Upper lobe of left lung (tissue), 4 donors: ENCODE measurements around the gene DUSP18.
A peak's percentile ranks its signal among the peaks of the same experiment; 100 is the strongest.

ENCODE experiments used
- CTCF ChIP-seq, 6 experiments: fragments of 450-650 bp in 4 of 6; fragments of 200-600 bp in 2 of 6; sonication (generic) in 2 of 6; IDR thresholded peaks; one replicate each; pipeline ENCODE4 v1.5.1; 2016 to 2019; ENCODE audit warnings: antibody characterized with exemption in 6 of 6
- POLR2A ChIP-seq, 4 donors: fragments of 450-650 bp; IDR thresholded peaks; one replicate each; pipeline ENCODE4 v1.5.1; 2016 to 2017; ENCODE audit warnings: antibody characterized with exemption in 4 of 4, mild to moderate bottlenecking in 2 of 4

- TF ChIP-seq CTCF (IDR thresholded peaks at IDR 0.05) (peak in 5 of 6 experiments; percentile 17 to 59 (median 33)), POLR2A (IDR thresholded peaks at IDR 0.05) (peak in 2 of 4 donors; percentile 53 to 76)
Observed at GRCh38 chr22:30635273-30636225, 32.1 kb downstream of the DUSP18 start, which contains the start of gene SLC35E4.
